D721Med (cell line): ENCODE data around the gene SERPINB1.

ENCODE experiments used
- DNase-seq: peaks from one replicate; pipeline ENCODE4 v3.0.0; 2011; ENCODE audit warnings: low spot score; ENCODE audit not compliant: insufficient read length
- FAIRE-seq: peaks from 2 replicates; lab custom pipeline; 2011; peaks lifted over from hg19 to GRCh38; lab: Jason Lieb, UNC
- TF ChIP-seq, protein P1 (sequence below): IDR thresholded peaks from 2 replicates; pipeline ENCODE4 v1.5.1; 2012; ENCODE audit warnings: mild to moderate bottlenecking, control low read depth; ENCODE audit not compliant: insufficient read depth; ENCODE audit errors: missing control alignments

Gene SERPINB1

DNA sequence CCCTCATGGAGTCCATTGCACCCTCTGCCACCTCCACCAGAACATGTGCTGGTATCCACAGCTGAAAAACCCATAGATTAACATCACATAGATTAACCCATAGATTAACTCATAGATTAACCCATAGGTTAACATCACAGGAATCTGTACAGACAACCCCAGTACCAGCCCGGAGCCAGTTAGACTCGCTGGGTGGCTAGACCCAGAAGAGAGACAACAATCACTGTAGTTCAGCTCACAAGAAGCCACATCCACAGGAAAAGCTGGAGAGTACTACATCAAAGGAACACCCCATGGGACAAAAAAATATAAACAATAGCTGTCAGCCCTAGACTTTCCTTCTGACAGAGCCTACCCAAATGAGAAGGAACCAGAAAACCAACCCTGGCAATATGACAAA is 36.3 kb upstream of the SERPINB1 start:
- FAIRE-seq (no peak), DNase-seq (no peak)

DNA sequence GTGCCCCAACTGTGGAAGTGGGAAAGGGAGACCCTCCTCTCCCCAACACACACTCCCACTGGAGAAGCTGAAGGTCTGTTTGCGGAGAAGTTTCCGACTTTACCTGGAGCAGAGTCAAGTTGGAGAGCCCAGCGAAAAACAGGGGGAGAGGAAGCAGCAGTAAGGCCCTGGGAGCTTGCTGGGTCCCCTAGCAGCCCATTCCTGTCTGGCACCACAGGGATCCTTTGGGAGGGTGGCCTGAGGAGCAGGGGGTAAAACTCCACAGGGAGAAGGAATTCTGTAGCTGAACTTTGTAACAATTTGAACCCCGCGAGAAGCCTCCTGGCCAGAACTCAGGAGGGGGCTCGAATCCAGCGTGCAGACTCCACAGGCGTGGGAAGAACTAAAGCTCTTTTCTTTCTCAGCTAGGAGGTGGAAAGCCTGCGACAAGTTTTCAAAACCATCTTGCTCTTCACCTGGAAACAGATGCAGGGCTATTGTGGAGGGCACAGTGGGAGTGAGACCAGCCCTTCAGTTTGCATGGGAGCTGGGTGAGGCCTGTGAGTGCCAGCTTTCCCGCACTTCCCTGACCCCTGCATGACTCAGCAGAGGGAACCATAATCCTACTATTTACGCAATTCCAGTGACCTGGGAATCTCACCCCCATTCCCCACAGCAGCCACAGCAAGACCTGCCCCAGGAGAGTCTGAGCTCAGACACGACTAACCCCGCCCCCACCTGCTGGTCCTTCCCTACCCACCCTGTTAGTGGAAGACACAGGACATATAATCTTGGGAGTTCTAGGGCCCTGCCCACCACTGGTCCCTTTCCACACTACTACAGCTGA is 35.6 kb upstream of the SERPINB1 start:
- DNase-seq (no peak), FAIRE-seq (no peak)
- TF ChIP-seq, protein P1, sequence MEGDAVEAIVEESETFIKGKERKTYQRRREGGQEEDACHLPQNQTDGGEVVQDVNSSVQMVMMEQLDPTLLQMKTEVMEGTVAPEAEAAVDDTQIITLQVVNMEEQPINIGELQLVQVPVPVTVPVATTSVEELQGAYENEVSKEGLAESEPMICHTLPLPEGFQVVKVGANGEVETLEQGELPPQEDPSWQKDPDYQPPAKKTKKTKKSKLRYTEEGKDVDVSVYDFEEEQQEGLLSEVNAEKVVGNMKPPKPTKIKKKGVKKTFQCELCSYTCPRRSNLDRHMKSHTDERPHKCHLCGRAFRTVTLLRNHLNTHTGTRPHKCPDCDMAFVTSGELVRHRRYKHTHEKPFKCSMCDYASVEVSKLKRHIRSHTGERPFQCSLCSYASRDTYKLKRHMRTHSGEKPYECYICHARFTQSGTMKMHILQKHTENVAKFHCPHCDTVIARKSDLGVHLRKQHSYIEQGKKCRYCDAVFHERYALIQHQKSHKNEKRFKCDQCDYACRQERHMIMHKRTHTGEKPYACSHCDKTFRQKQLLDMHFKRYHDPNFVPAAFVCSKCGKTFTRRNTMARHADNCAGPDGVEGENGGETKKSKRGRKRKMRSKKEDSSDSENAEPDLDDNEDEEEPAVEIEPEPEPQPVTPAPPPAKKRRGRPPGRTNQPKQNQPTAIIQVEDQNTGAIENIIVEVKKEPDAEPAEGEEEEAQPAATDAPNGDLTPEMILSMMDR, result no peak

More for the DNA sequence above, 36.3 kb upstream of the SERPINB1 start:
- TF ChIP-seq, protein P1, result no peak

DNA sequence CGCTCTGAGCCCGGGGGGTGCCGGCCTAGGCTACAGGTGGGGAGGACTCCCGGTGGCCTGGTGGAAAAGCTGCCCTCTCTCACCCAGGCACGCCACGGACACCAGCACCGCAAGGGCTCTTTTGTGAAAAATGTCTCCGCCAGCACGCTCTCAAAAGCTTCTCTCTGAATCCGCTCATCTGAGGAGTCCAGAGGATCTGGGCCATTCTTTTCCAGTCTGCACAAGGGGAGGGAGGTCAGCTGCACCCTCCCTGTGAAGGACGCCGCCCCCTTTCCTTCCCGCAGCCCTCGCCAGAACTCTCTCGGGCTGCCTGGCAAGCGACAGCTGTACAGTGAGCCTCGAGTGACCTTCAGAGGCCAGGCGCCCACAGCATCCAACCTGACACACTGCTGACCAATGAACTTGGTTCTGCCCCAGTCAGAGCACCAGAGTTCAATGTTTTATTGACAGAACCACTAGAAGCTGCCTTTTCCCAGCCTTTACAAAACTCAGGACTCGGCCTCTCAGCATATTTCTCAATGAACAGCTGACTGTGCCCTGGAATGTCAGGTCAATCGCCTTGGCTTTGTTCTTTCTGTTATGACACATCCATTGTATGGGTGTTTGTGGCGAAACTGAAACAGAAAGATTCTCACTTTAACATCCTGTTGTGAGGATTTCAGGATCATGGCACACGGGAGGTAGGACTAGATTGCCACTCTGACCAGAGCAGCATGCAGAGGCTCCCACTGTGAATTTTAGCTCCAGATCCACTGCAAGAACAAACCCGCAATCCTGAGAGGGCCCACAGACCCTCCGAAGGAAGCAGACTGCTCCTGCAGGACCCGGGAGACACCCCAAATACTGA is 34.8 kb upstream of the SERPINB1 start:
- FAIRE-seq, result no peak
- DNase-seq, result no peak
- TF ChIP-seq, protein P1, result no peak

DNA sequence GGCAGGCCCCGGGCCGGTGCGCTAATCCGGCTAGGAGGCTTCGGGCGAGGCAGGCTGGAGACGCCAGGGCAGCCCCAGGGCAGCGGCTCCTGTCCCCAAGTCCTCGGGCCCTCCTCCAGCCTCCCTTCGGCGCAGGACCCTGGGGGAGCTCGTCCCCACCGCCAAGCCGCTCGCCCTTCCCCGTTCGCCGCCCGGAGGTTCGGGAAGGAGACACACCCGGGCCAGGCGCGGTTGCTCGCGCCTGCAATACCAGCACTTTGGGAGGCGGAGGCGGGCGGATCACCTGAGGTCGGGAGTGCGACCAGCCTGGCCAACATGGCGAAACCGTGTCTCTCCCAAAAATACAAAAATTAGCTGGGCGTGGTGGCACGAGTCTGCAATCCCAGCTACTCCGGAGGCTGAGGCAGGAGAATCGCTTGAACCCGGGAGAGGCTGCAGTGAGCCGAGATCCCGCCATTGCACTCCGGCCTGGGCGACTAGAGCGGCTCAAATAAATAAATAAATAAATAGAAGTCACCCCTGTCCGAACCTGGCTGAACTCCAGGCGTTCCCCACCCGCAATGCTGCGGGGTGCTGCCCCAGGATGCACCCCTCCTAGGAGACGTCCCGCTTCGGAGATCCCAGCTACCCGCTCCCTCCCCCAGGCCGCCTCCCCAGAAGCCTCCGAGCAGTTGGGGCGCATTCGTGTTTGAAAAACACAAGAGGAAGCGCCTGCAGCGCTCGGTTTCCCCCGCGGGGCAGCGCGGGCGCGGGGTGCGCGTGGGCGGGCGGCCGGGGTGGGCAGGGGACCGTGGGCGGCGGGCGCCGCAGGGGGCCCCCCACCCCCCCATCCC is 33.9 kb upstream of the SERPINB1 start:
- DNase-seq, result no peak
- no peak for FAIRE-seq
- TF ChIP-seq, protein P1, result no peak

DNA sequence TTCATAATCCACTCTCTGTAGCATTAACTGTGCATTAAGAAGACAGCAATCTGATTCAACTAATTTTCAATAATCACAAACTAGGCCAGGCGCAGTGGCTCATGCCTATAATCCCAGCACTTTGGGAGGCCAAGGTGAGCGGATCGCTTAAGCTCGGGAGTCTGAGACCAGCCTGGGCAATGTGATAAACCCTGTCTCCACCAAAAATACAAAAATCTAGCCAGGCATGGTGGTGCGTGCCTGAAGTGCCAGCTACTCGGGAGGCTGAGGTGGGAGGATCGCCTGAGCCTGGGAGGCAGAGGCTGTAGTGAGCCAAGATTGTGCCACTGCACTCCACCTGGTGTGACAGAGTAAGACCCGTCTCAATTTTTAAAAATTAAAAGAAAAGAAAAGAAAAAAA is 32.0 kb upstream of the SERPINB1 start:
- DNase-seq (no peak), FAIRE-seq (no peak)
- TF ChIP-seq, protein P1, result no peak

DNA sequence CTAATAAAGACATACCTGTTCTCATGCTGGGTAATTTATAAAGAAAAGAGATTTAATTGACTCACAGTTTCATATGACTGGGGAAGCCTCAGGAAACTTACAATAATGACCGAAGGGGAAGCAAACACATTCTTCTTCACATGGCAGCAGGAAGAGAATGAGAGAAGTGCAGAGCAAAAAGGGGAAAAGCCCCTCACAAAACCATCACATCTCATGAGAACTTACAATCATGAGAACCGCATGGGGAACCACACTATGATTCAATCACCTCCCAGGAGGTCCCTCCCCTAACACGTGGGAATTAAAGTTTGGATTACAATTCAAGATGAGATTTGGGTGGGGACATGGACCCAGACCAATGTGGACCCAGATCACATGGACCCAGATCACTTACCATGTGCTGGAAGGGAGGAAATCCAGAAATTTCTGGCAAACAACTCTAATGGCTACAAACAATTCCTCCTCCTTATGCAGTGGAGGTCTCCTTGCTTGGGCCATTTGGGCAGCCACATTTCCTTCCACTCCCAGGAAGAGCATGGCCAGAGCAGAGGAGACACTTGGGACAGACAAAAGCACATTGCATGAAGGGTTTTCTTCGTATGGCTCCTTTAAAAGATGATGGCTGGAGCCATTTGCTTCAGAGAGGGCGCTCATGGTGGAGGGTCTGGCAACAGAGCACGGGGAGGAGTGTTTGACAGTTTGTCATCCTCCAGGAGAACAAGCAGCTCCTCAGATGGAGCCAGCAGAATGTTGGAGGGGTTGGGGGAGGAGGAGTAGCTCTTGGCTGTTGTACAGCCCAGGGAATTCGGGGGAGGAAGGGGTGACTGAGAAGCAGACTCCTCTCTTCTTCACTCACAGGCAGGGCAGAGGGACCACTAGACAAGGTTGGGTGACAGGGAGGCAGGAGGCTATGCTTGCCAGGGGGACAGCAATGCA is 31.0 kb upstream of the SERPINB1 start:
- DNase-seq (no peak), FAIRE-seq (no peak)
- TF ChIP-seq, protein P1, result no peak
